ENCODE data around the gene KLRK1. TPM values are rescaled to one million over a fixed set of nuclear protein-coding genes. Genes with fewer than 3 reads are reported as not detected.

KLRK1 gene
- polyA plus RNA-seq, 1 donor from 2014 or later, result 14.9 TPM

DNA sequence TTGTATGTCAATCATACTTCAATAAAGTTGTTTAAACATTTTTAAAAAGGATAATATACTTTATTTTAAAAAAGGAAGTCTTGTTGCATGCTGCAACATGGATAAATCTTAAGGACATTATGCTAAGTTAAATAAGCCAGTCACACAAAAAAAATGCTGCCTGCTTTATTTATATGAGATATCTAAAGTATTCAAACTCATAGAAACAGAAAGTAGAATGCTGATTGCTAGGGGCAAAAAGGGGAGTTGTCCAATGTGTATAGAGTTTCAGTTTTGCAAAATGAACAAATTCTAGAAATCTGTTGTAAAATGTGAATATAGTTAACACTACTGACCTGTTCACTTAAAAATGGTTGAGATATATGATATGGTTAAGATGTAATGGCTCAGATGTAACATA lies 11.0 kb upstream of the KLRK1 start:
- H3K4me3 ChIP-seq (ENCODE audit: low read length), result no peak overlapping the region
- no peak overlapping the region for H3K27ac ChIP-seq (ENCODE audit: low read length)
- no peak overlapping the region for H2AFZ ChIP-seq (ENCODE audit: low read depth, low read length)
- H3K9ac ChIP-seq (ENCODE audit: low read length), result no peak overlapping the region
- peaks cover 2% of the 10 kb centered on the region for H3K9me3 ChIP-seq (ENCODE audit: low read length)
- no peaks in the 10 kb centered on the region for H3K79me2 ChIP-seq (replicated peaks; ENCODE audit: insufficient read depth, low read length)
- H3K9me2 ChIP-seq (ENCODE audit: insufficient read depth, low read length), result no peaks in the 10 kb centered on the region
- no peak overlapping the region for H3K4me2 ChIP-seq (ENCODE audit: low read length)
- H3K36me3 ChIP-seq (ENCODE audit: insufficient read depth, low read length), result no peaks in the 10 kb centered on the region
- H4K20me1 ChIP-seq (ENCODE audit: insufficient read depth), result no peaks in the 10 kb centered on the region
- TF ChIP-seq EP300 (conservative IDR thresholded peaks at IDR 0.05; ENCODE audit: poor library complexity, severe bottlenecking) (no peak), RAD21 (conservative IDR thresholded peaks at IDR 0.05) (no peak), MXI1 (conservative IDR thresholded peaks at IDR 0.05; ENCODE audit: poor library complexity, severe bottlenecking) (no peak), EZH2 (IDR thresholded peaks at IDR 0.05; ENCODE audit: borderline replicate concordance, insufficient read depth, low read length, poor library complexity, severe bottlenecking) (no peak), SMC3 (conservative IDR thresholded peaks at IDR 0.05; ENCODE audit: poor library complexity) (no peak), TAF1 (IDR thresholded peaks at IDR 0.05; ENCODE audit: low read depth) (no peak), POLR2AphosphoS5 (IDR thresholded peaks at IDR 0.05) (no peak)
- TF ChIP-seq, protein P1, sequence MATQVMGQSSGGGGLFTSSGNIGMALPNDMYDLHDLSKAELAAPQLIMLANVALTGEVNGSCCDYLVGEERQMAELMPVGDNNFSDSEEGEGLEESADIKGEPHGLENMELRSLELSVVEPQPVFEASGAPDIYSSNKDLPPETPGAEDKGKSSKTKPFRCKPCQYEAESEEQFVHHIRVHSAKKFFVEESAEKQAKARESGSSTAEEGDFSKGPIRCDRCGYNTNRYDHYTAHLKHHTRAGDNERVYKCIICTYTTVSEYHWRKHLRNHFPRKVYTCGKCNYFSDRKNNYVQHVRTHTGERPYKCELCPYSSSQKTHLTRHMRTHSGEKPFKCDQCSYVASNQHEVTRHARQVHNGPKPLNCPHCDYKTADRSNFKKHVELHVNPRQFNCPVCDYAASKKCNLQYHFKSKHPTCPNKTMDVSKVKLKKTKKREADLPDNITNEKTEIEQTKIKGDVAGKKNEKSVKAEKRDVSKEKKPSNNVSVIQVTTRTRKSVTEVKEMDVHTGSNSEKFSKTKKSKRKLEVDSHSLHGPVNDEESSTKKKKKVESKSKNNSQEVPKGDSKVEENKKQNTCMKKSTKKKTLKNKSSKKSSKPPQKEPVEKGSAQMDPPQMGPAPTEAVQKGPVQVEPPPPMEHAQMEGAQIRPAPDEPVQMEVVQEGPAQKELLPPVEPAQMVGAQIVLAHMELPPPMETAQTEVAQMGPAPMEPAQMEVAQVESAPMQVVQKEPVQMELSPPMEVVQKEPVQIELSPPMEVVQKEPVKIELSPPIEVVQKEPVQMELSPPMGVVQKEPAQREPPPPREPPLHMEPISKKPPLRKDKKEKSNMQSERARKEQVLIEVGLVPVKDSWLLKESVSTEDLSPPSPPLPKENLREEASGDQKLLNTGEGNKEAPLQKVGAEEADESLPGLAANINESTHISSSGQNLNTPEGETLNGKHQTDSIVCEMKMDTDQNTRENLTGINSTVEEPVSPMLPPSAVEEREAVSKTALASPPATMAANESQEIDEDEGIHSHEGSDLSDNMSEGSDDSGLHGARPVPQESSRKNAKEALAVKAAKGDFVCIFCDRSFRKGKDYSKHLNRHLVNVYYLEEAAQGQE (IDR thresholded peaks at IDR 0.05; ENCODE audit: borderline replicate concordance), result no peak
- TF ChIP-seq, protein P2, sequence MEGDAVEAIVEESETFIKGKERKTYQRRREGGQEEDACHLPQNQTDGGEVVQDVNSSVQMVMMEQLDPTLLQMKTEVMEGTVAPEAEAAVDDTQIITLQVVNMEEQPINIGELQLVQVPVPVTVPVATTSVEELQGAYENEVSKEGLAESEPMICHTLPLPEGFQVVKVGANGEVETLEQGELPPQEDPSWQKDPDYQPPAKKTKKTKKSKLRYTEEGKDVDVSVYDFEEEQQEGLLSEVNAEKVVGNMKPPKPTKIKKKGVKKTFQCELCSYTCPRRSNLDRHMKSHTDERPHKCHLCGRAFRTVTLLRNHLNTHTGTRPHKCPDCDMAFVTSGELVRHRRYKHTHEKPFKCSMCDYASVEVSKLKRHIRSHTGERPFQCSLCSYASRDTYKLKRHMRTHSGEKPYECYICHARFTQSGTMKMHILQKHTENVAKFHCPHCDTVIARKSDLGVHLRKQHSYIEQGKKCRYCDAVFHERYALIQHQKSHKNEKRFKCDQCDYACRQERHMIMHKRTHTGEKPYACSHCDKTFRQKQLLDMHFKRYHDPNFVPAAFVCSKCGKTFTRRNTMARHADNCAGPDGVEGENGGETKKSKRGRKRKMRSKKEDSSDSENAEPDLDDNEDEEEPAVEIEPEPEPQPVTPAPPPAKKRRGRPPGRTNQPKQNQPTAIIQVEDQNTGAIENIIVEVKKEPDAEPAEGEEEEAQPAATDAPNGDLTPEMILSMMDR (IDR thresholded peaks at IDR 0.05; ENCODE audit: poor library complexity, severe bottlenecking), result no peak
- H3F3A ChIP-seq (ENCODE audit: insufficient read depth, low read length, poor library complexity, severe bottlenecking), result no peaks in the 10 kb centered on the region
- no peaks in the 10 kb centered on the region for H3K27me3 ChIP-seq (ENCODE audit: insufficient read depth, low read depth, low read length)

- H3K4me2 ChIP-seq (ENCODE audit: low read length), result no peak overlapping the region
- H2AFZ ChIP-seq (ENCODE audit: low read depth, low read length), result no peak overlapping the region
- peaks cover 2% of the 10 kb centered on the region for H3K9me3 ChIP-seq (ENCODE audit: low read length)
- H3K36me3 ChIP-seq (ENCODE audit: insufficient read depth, low read length), result no peaks in the 10 kb centered on the region
- H3F3A ChIP-seq (ENCODE audit: insufficient read depth, low read length, poor library complexity, severe bottlenecking), result no peaks in the 10 kb centered on the region
- H3K79me2 ChIP-seq (replicated peaks; ENCODE audit: insufficient read depth, low read length), result no peaks in the 10 kb centered on the region
- no peak overlapping the region for H3K9ac ChIP-seq (ENCODE audit: low read length)
- TF ChIP-seq EP300 (conservative IDR thresholded peaks at IDR 0.05; ENCODE audit: poor library complexity, severe bottlenecking) (no peak), TAF1 (IDR thresholded peaks at IDR 0.05; ENCODE audit: low read depth) (no peak), RAD21 (conservative IDR thresholded peaks at IDR 0.05) (no peak), EZH2 (IDR thresholded peaks at IDR 0.05; ENCODE audit: borderline replicate concordance, insufficient read depth, low read length, poor library complexity, severe bottlenecking) (no peak), MXI1 (conservative IDR thresholded peaks at IDR 0.05; ENCODE audit: poor library complexity, severe bottlenecking) (no peak), SMC3 (conservative IDR thresholded peaks at IDR 0.05; ENCODE audit: poor library complexity) (no peak), POLR2AphosphoS5 (IDR thresholded peaks at IDR 0.05) (no peak)
- TF ChIP-seq, protein P1 (IDR thresholded peaks at IDR 0.05; ENCODE audit: borderline replicate concordance), result no peak
- TF ChIP-seq, protein P2 (IDR thresholded peaks at IDR 0.05; ENCODE audit: poor library complexity, severe bottlenecking), result no peak
- no peak overlapping the region for H3K27ac ChIP-seq (ENCODE audit: low read length)
- H3K27me3 ChIP-seq (ENCODE audit: insufficient read depth, low read depth, low read length), result no peaks in the 10 kb centered on the region
- H4K20me1 ChIP-seq (ENCODE audit: insufficient read depth), result no peaks in the 10 kb centered on the region
- no peaks in the 10 kb centered on the region for H3K9me2 ChIP-seq (ENCODE audit: insufficient read depth, low read length)
- H3K4me3 ChIP-seq (ENCODE audit: low read length), result no peak overlapping the region
Observed at GRCh38 chr12:10398168-10398567, 8.3 kb upstream of the KLRK1 start.

Data from neural cell (in vitro differentiated cells).